Left lung (tissue), 10 donors: ENCODE results near the gene EHD4. TPM values are rescaled to one million over a fixed set of nuclear protein-coding genes. Genes with fewer than 3 reads are reported as not detected.
A peak's percentile ranks its signal among the peaks of the same experiment; 100 is the strongest.

ENCODE experiments used
- ATAC-seq: fragments of 200-7000 bp; cut with Tn5 transposase; one replicate; pipeline ENCODE4 v1.9.1; 2020; ENCODE audit warnings: moderate library complexity
- DNase-seq, 4 donors: peaks; one replicate each; pipeline ENCODE4 v3.0.0-alpha.2; 2013 to 2020
- H3K27ac ChIP-seq, 2 donors: fragments of 200-600 bp; sonication (generic) in 1 of 2; one replicate each; pipeline versions ENCODE4 v1.5.0 to v1.8.0; 2020 to 2021
- H3K27me3 ChIP-seq, 2 donors: fragments of 200-600 bp; sonication (generic) in 1 of 2; one replicate each; pipeline versions ENCODE4 v1.5.0 to v1.8.0; 2020 to 2021
- H3K36me3 ChIP-seq, 2 donors: fragments of 200-600 bp; sonication (generic) in 1 of 2; one replicate each; pipeline versions ENCODE4 v1.5.0 to v1.8.0; 2020 to 2021
- H3K4me1 ChIP-seq, 2 donors: fragments of 200-600 bp; one replicate each; pipeline ENCODE4 v1.8.0; 2021
- H3K4me3 ChIP-seq, 2 donors: fragments of 200-600 bp; sonication (generic) in 1 of 2; one replicate each; pipeline versions ENCODE4 v1.5.0 to v1.8.0; 2020 to 2021; ENCODE audit warnings: mild to moderate bottlenecking in 1 of 2
- H3K9me3 ChIP-seq, 2 donors: fragments of 200-600 bp; sonication (generic) in 1 of 2; one replicate each; pipeline versions ENCODE4 v1.5.0 to v1.8.0; 2020 to 2021
- intact Hi-C, 2 donors: fragments of 100-400 bp; cut with DNase I; formaldehyde crosslinking; loops; one replicate each; pipeline versions ENCODE4 v1.11.2 to v1.14.2; 2022
- polyA plus RNA-seq, 6 donors: library from polyadenylated mRNA; unstranded; fragments of 120-200 nt; gene quantifications; one replicate each; pipeline ENCODE4 v1.2.1, GENCODE V29; 2013; ENCODE audit not compliant: insufficient read length in 6 of 6
- total RNA-seq, 2 donors: library from RNA; stranded (reverse); fragmentation: NEBNext Ultra II Directional; extraction: Animal tissue kit (Norgen Biotek cat#: 25700); gene quantifications; one replicate each; pipeline ENCODE4 v1.2.1, GENCODE V29; 2021
- TF ChIP-seq, protein P1 (sequence below), 2 donors: fragments of 200-600 bp; sonication (generic) in 1 of 2; IDR thresholded peaks; one replicate each; pipeline versions ENCODE4 v1.5.0 to v1.8.0; 2021; ENCODE audit warnings: antibody characterized with exemption in 2 of 2
- donor health status: DM: no; HTN: yes; CAD: no.
- donor health status: DM: no; HTN: no; CAD: no.

The EHD4 gene
- total and polyA plus RNA-seq, 8 donors: 11.7 to 32.6 (median 13.1) TPM

DNA sequence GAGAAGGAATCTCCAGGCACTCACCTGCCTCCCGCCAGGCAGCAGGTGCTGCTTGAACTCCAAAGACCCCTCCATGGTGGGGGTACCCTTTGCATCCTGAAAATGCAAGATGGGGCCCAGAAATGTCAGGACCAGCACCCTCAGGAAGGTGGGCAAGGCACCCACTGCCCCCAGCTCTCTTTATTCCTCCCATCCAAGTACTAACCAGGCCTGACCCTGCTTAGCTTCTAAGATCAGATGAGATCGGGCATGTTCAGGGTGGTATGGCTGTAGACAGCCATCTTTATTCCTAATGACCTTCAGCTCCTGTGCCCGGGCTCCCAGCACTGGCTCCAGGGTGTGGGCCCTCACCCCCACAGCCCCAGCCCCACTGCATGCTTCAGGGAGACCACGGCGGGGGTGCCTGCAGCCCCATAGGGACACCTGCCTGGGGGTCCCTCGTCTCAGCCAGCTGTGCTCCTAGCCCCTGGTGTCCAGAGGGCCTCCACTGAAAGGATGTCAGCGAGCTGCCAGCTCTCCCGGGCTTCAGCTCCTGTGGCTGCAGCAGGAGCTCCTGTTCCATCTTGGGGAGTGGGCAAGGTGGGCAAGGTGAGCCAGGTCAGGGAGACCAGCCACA, 120.5 kb downstream of the EHD4 start:
- no peak overlapping the region for H3K27ac ChIP-seq
- ATAC-seq (no peak), DNase-seq (no peak)
- TF ChIP-seq, protein P1, sequence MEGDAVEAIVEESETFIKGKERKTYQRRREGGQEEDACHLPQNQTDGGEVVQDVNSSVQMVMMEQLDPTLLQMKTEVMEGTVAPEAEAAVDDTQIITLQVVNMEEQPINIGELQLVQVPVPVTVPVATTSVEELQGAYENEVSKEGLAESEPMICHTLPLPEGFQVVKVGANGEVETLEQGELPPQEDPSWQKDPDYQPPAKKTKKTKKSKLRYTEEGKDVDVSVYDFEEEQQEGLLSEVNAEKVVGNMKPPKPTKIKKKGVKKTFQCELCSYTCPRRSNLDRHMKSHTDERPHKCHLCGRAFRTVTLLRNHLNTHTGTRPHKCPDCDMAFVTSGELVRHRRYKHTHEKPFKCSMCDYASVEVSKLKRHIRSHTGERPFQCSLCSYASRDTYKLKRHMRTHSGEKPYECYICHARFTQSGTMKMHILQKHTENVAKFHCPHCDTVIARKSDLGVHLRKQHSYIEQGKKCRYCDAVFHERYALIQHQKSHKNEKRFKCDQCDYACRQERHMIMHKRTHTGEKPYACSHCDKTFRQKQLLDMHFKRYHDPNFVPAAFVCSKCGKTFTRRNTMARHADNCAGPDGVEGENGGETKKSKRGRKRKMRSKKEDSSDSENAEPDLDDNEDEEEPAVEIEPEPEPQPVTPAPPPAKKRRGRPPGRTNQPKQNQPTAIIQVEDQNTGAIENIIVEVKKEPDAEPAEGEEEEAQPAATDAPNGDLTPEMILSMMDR (IDR thresholded peaks at IDR 0.05): no peak
- H3K36me3 ChIP-seq: peaks cover 0 to 40% of the 10 kb centered on the region in 2 donors
- intact Hi-C loops: no loop called here
- H3K4me3 ChIP-seq: no peak overlapping the region
- H3K9me3 ChIP-seq: no peaks in the 10 kb centered on the region
- peaks cover 0 to 3% of the 10 kb centered on the region in 2 donors for H3K4me1 ChIP-seq
- no peaks in the 10 kb centered on the region for H3K27me3 ChIP-seq

DNA sequence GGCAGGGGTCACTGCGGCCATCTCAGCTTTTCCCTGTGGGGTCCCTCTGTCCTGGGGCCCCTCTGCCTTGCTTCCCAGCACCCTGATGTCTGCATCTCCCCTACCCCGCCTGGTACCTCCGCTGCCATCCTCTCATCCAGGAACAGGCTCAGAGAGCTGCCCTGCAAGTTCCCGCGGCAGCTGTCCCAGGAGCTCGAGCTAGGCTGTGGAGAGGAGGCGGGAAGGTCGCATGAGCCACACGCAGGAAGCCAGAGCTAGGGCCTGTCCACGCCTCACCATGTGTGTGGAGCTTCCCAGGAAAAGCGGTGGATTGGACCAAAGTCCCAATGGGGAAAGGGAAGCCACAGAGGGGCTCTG, 121.2 kb downstream of the EHD4 start:
- H3K27me3 ChIP-seq: no peaks in the 10 kb centered on the region
- DNase-seq (no peak), ATAC-seq (peak; percentile 26)
- H3K36me3 ChIP-seq: peaks cover 0 to 47% of the 10 kb centered on the region in 2 donors
- intact Hi-C loops: no loop called here
- H3K4me1 ChIP-seq: peaks cover 0 to 3% of the 10 kb centered on the region in 2 donors
- H3K27ac ChIP-seq: no peak overlapping the region
- no peaks in the 10 kb centered on the region for H3K9me3 ChIP-seq
- TF ChIP-seq, protein P1 (IDR thresholded peaks at IDR 0.05): no peak
- H3K4me3 ChIP-seq: no peak overlapping the region

DNA sequence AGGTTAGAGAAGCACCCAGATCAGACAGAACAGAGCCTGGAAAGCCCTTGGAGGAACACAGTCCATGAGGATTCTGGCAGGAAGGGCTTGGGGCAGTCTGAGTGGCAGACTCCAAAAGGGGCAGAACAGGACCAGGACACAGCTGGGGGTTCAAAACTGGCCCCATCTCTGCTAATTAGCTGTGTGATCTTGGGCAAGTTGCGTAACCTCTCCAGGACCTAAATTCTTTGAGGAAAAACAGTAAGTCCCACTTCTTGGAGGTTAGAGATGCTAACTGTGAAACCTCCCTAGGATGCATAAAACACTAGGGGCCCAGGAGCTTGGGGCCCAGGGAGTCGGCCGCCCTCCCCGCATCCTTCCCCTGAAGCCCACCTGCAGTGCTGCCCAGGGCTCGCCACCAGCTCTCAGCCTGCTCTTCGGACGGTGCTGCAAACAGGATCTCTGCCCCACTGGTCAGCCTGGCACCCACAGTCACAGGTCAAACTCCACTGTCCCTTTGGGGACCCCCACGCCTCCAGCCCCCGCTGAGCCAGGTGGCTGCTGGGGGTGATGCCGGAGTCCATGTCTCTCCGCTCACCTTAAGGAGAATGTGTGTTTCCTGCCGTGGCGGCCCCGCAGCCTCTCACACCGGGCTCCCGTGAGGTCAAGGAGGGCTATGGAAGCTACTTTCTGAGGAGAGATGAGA, 121.7 kb downstream of the EHD4 start:
- Histone ChIP-seq H3K27me3 (no peaks in the 10 kb centered on the region), H3K9me3 (no peaks in the 10 kb centered on the region), H3K27ac (no peak overlapping the region), H3K4me3 (no peak overlapping the region), H3K4me1 (peaks cover 0 to 3% of the 10 kb centered on the region in 2 donors), H3K36me3 (peaks cover 0 to 52% of the 10 kb centered on the region in 2 donors)
- TF ChIP-seq, protein P1 (IDR thresholded peaks at IDR 0.05): no peak
- intact Hi-C loops: no loop called here
- DNase-seq (no peak), ATAC-seq (no peak)

DNA sequence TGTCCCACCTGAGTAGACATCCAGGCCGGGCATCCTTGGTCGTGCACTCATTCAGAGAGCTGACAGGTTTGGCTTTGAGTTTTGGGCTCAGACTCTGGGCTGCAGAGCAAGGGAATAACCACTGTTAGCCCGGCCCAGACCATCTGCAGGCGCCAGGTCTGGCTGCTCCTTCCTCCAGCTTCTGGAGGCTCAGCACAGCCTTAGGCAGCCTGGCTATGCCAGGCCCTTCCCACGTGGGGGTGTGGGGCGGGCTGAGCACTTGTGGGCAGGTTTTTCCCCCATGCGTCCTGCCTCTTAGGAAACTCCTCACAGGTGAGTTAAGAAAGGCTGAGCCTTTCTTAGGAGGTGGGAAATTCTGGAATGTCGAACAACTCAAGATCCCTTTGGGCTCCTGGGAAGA, 122.5 kb downstream of the EHD4 start:
- peaks cover 0 to 58% of the 10 kb centered on the region in 2 donors for H3K36me3 ChIP-seq
- H3K4me1 ChIP-seq: peaks cover 0 to 3% of the 10 kb centered on the region in 2 donors
- no peaks in the 10 kb centered on the region for H3K27me3 ChIP-seq
- peak; percentile 79 for ATAC-seq
- H3K9me3 ChIP-seq: no peaks in the 10 kb centered on the region
- H3K27ac ChIP-seq: no peak overlapping the region
- no peak overlapping the region for H3K4me3 ChIP-seq
- intact Hi-C loops: no loop called here
- TF ChIP-seq, protein P1 (IDR thresholded peaks at IDR 0.05): no peak
- peak in 2 of 4 donors; percentile 32 to 62 for DNase-seq

DNA sequence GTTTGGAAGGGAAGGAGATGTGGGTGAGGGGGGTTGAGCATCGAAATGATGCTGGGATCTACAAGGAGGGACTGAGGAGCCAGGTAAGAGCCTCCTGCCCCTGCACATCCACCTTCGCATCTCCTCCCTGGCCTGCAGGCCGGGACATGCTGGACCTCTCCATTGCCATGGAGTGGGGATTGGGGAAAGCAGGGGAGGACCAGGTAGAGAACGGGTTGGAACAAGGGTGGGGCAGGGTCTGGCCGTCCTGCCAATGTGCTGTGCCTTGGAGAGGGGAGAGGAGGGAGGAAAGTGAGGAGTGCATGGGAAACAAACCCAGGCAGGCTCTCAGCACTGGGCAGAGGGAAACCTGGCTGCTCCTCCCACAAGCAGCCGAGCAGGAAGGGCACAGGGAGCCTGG, 123.2 kb downstream of the EHD4 start:
- peaks cover 0 to 60% of the 10 kb centered on the region in 2 donors for H3K36me3 ChIP-seq
- H3K9me3 ChIP-seq: no peaks in the 10 kb centered on the region
- H3K4me1 ChIP-seq: peaks cover 0 to 3% of the 10 kb centered on the region in 2 donors
- H3K27ac ChIP-seq: no peak overlapping the region
- no peak for DNase-seq
- ATAC-seq: no peak
- TF ChIP-seq, protein P1 (IDR thresholded peaks at IDR 0.05): no peak
- intact Hi-C loops: no loop called here
- no peaks in the 10 kb centered on the region for H3K27me3 ChIP-seq
- no peak overlapping the region for H3K4me3 ChIP-seq
